ENCODE measurements around the gene CCDC28B. TPM values are rescaled to one million over a fixed set of nuclear protein-coding genes. Genes with fewer than 3 reads are reported as not detected.

The CCDC28B gene
- total RNA-seq, 4 donors from 2014 or later = 2.7 to 8.0 (median 5.6) TPM

DNA sequence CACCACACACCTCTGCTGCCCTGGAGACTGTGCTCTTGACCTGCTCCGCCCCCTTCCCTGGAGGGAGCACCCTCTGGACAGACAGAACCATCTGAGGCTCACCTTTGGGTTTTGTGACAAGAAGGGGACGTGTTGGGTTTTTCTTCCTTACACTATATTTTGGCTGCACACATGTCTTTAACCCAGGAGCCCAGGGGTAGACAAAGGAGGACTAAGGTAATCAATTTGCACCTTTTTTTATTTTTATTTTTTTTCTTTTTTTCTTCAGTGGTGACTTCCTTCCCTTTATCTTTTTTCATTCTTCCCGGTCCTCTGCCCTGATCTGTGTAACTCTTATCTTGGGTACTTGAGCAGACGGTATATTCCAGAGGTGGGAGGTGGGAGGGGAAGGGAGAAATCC, 29.4 kb upstream of the CCDC28B start:
- WGBS, 2 donors (ENCODE audit: low coverage in 1 of 2) = 68 to 77% methylated on average over 2 of the region's 4 CpGs
- Histone ChIP-seq H3K27ac (no peak overlapping the region), H3K36me3 (peaks cover 0 to 93% of the 10 kb centered on the region in 2 donors)

GRCh38 chr1:32172621-32173245, 27.7 kb upstream of the CCDC28B start:
- WGBS, 2 donors (ENCODE audit: low coverage in 1 of 2) = 75% methylated on average over 1 of the region's 1 CpG; no CpG with 5 or more reads in 1 of the 2 donors
- Histone ChIP-seq H3K4me1 (no peaks in the 10 kb centered on the region), H3K4me3 (no peak overlapping the region), H3K36me3 (peaks cover 0 to 75% of the 10 kb centered on the region in 2 donors), H3K27ac (no peak overlapping the region), H3K27me3 (no peaks in the 10 kb centered on the region), H3K9me3 (no peaks in the 10 kb centered on the region)
- no peak for ATAC-seq
- TF ChIP-seq POLR2AphosphoS5 (IDR thresholded peaks at IDR 0.05) = no peak
- no peak for TF ChIP-seq CTCF (IDR thresholded peaks at IDR 0.05)
- TF ChIP-seq POLR2A (IDR thresholded peaks at IDR 0.05) = no peak
- no peak for TF ChIP-seq EP300 (IDR thresholded peaks at IDR 0.05)

More for the DNA sequence above, 29.4 kb upstream of the CCDC28B start:
- H3K9me3 ChIP-seq = no peaks in the 10 kb centered on the region
- no peaks in the 10 kb centered on the region for H3K27me3 ChIP-seq
- H3K4me1 ChIP-seq = no peaks in the 10 kb centered on the region
- H3K4me3 ChIP-seq = no peak overlapping the region
- no peak for ATAC-seq
- no peak for TF ChIP-seq CTCF (IDR thresholded peaks at IDR 0.05)
- no peak for TF ChIP-seq POLR2A (IDR thresholded peaks at IDR 0.05)
- TF ChIP-seq POLR2AphosphoS5 (IDR thresholded peaks at IDR 0.05) = no peak
- no peak for TF ChIP-seq EP300 (IDR thresholded peaks at IDR 0.05)

DNA sequence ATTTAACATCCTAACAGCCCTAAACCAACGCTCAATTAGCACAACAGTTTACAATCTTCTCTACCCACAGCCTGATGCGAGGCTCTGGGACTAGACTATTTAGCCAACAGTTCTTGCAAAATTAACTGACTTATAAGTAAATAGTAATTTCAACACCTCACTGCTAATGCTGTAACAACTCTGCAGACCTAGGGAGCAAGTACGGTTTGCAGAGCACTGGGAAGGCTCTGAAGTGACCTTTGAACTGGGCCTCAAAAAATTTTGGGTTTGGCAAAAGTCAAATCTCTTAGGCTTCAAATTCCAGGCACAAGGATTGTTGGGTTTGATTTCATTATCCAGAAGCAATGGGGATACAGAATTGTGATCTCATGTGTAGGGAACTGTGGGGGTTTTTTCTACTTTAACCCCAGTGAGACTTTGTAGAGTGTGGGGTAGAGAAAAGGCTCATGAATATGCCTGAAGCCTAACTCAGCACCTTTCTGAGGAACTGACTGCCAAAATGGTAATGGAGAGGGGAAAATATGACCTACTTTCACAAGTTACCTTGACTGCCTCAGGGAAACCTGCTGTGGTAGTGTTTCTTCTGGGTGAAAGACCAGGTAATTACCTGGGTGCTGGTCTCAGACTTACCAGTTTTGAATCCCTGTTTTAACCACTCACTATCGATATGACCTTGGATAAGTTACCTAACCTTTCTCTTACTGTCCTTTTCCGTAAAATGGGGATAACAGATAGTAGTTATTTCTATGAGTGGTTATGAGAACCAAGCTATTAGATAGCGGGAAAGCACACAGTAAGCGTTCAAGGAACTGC, 21.8 kb upstream of the CCDC28B start:
- Histone ChIP-seq H3K27me3 (no peaks in the 10 kb centered on the region), H3K36me3 (peaks cover 0 to 42% of the 10 kb centered on the region in 2 donors), H3K27ac (peak overlapping the region; percentile 89 to 96 (median 94)), H3K4me1 (peaks cover 7 to 45% (median 14%) of the 10 kb centered on the region in 3 donors), H3K4me3 (peak overlapping the region; percentile 70 to 71), H3K9me3 (no peaks in the 10 kb centered on the region)
- 77 to 92% methylated on average over 6 to 7 of the region's 7 CpGs for WGBS, 2 donors (ENCODE audit: low coverage in 1 of 2)
- no peak for ATAC-seq
- TF ChIP-seq POLR2AphosphoS5 (IDR thresholded peaks at IDR 0.05) (no peak), CTCF (IDR thresholded peaks at IDR 0.05) (no peak), POLR2A (IDR thresholded peaks at IDR 0.05) (no peak), EP300 (IDR thresholded peaks at IDR 0.05) (no peak)

- H3K27ac ChIP-seq = peak overlapping the region; percentile 89 to 96 (median 94)
- H3K36me3 ChIP-seq = peaks cover 0 to 42% of the 10 kb centered on the region in 2 donors
- ATAC-seq = peak; percentile 7
- 4% methylated on average over 5 to 6 of the region's 7 CpGs for WGBS, 2 donors (ENCODE audit: low coverage in 1 of 2)
- no peak for TF ChIP-seq POLR2AphosphoS5 (IDR thresholded peaks at IDR 0.05)
- H3K4me1 ChIP-seq = peaks cover 7 to 50% (median 14%) of the 10 kb centered on the region in 3 donors
- H3K27me3 ChIP-seq = no peaks in the 10 kb centered on the region
- peak overlapping the region; percentile 70 to 71 for H3K4me3 ChIP-seq
- H3K9me3 ChIP-seq = no peaks in the 10 kb centered on the region
These were observed 21.3 kb upstream of the CCDC28B start for GRCh38 chr1:32179193-32179442.

DNA sequence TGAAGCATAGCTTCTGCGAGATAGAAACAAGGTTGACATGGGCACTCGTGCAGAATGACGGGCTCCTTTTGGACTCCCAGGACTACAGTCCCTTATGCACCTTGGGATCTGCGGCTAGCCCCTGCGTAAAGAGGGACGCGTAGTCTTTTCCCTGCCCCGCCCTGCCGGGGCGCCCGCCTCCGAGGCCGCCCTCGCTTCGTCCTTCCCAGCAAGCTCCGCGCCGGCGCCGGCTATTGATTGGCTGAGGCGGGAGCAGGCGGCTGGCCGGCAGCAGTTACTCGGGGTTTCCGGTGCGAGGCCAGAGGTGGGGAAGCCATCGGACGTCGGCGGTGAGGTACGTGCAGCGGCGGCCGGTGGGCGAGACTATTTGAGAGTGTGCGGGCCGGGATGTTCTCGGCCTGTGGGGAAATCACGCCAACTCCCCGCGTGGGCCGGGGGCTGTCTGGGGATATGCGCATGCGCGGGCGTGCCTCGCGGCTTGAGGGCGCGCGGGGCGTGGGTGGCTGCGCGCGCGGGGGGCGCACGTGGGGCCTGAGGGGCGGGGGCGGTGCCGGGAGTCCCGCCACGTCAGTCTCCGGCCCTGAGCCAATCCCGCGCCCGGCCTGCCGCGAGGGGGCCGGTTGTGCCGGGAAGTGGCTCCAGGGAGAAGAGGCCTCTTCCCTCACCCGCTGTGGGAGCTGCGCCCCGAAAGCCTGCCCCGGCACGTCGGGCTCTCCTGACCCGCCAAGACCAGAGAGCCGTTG, 20.8 kb upstream of the CCDC28B start, which contains the start of gene TXLNA:
TXLNA (plus strand) TSS at position 233 of the 743 bp plus-strand sequence. CDS start 671 bp downstream, outside the sequence.
- ATAC-seq = peak; percentile 97
- peak within 1 kb of the TSS; percentile 70 to 71 for H3K4me3 ChIP-seq
- peaks cover 0 to 44% of the 10 kb centered on the region in 2 donors for H3K36me3 ChIP-seq
- H3K27ac ChIP-seq = peak within 1 kb of the TSS; percentile 89 to 96 (median 94)
- H3K9me3 ChIP-seq = no peaks in the 10 kb centered on the region
- 0% methylated on average over 10 of the region's 79 CpGs; no CpG with 5 or more reads in 1 of the 2 donors for WGBS, 2 donors (ENCODE audit: low coverage in 1 of 2)
- TF ChIP-seq EP300 (IDR thresholded peaks at IDR 0.05) (no peak), CTCF (IDR thresholded peaks at IDR 0.05) (peak in 3 of 4 experiments; percentile 2 to 45 (median 25)), POLR2A (IDR thresholded peaks at IDR 0.05) (peak; percentile 63 to 84), POLR2AphosphoS5 (IDR thresholded peaks at IDR 0.05) (peak; percentile 81)
- H3K4me1 ChIP-seq = peaks cover 7 to 55% (median 19%) of the 10 kb centered on the region in 3 donors
- no peaks in the 10 kb centered on the region for H3K27me3 ChIP-seq
